ENCODE results near the gene SPRY1.

Gene SPRY1

GRCh38 chr4:123396307-123397143 lies at the start of gene SPRY1:
SPRY1 (plus strand) TSS chr4:123396795; CDS start chr4:123401592, 4,797 bp downstream.
- peak; percentile 76 for DNase-seq

- DNase-seq, result no peak
Measured at GRCh38 chr4:123346951-123347350, 49.6 kb upstream of the SPRY1 start.

- DNase-seq, result no peak
Measured at GRCh38 chr4:123348946-123349345, 47.6 kb upstream of the SPRY1 start.

GRCh38 chr4:123349421-123350190 lies 47.0 kb upstream of the SPRY1 start:
- DNase-seq, result no peak

- DNase-seq, result peak; percentile 34
Measured at GRCh38 chr4:123350191-123350544, 46.4 kb upstream of the SPRY1 start.

- no peak for DNase-seq
Measured at GRCh38 chr4:123350726-123351125, 45.9 kb upstream of the SPRY1 start.

GRCh38 chr4:123351713-123352112 lies 44.9 kb upstream of the SPRY1 start:
- no peak for DNase-seq

GRCh38 chr4:123352240-123352945 lies 44.2 kb upstream of the SPRY1 start:
- DNase-seq, result no peak

- DNase-seq, result no peak
Measured at GRCh38 chr4:123352966-123353365, 43.6 kb upstream of the SPRY1 start.

GRCh38 chr4:123353656-123354055 lies 42.9 kb upstream of the SPRY1 start:
- DNase-seq, result no peak

- no peak for DNase-seq
Measured at GRCh38 chr4:123354701-123355100, 41.9 kb upstream of the SPRY1 start.

GRCh38 chr4:123356921-123357320 lies 39.7 kb upstream of the SPRY1 start:
- DNase-seq, result peak; percentile 13

GRCh38 chr4:123359449-123360315 lies 36.9 kb upstream of the SPRY1 start:
- no peak for DNase-seq

- DNase-seq, result no peak
Measured at GRCh38 chr4:123361195-123361861, 35.3 kb upstream of the SPRY1 start.

GRCh38 chr4:123362103-123362502 lies 34.5 kb upstream of the SPRY1 start:
- DNase-seq, result no peak

GRCh38 chr4:123363729-123364128 lies 32.9 kb upstream of the SPRY1 start:
- DNase-seq, result no peak

GRCh38 chr4:123364906-123365305 lies 31.7 kb upstream of the SPRY1 start:
- no peak for DNase-seq

GRCh38 chr4:123365412-123365811 lies 31.2 kb upstream of the SPRY1 start:
- no peak for DNase-seq

GRCh38 chr4:123366144-123366748 lies 30.3 kb upstream of the SPRY1 start:
- no peak for DNase-seq

- no peak for DNase-seq
Measured at GRCh38 chr4:123378794-123379193, 17.8 kb upstream of the SPRY1 start.

GRCh38 chr4:123379392-123379791 lies 17.2 kb upstream of the SPRY1 start:
- no peak for DNase-seq

Measured in NCI-H510A treated with DMSO at 0.1 percent for 48 hours (cell line).